GM18499 (cell line): ENCODE data around the gene MTRR.

ENCODE experiments used
- ATAC-seq: cut with Tn5 transposase; IDR thresholded peaks from one replicate; pipeline ENCODE4 v1.9.1; 2021; ENCODE audit warnings: moderate number of reproducible peaks; ENCODE audit not compliant: insufficient read depth, unreplicated experiment

The MTRR gene

DNA sequence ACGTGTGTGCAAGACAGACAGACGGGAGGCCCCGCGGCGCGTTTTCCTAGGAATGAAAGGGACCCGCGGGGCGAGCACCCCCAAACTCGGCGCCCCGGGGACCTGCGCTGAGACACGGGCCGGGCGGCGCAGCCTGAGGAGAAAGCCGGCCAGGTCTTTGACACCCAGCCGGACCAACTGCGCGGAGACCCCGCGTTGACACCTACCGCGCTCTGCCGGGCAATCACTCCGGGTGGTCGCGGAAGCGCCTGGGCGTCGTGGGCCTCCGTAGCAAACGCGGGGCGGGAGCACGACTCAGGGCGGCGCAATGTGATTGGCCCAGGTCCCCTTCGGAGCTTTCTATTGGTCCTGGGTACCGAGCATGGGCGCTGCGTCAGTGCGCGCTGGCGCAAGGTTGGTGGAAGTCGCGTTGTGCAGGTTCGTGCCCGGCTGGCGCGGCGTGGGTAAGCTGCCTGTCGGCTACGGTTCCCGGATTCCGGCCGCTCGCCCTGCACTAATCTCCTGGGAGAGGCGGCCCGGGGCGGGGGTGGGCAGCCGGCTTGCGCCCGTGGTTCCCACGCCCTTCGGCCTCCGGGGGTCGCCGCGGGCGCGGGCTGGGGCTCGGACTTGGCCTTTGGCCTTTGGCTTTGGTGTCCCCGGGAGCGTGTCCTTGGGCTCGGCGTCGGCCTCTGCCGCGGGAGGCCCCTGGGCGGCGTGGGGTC lies at the start of gene MTRR, which contains the start of gene FASTKD3:
TSS of gene MTRR (plus strand) at position 376 of the 701 bp plus-strand sequence. CDS start 1,647 bp downstream, outside the sequence.
TSS of gene FASTKD3 (minus strand) at position 259 of the 701 bp plus-strand sequence. CDS start 948 bp downstream, outside the sequence.
- peak; percentile 88 for ATAC-seq

DNA sequence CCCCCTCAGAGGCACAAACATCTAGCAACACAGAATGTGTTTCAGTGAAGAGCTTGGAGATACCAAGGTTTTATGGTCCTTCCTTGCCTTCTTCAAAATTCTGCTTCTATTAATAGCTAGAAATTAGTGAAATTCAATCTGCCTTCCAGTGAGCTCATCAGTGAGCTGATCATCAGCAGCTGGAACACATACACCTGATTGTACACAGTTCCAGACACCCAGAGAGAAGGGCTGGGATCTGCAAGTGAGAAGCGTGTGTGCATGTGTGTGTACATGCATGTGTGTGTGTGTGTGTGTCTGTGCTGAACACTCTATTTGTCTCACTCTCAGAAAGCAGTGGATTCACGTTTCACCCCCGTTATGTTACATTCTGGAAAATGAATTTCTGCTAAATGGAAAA lies 46.5 kb upstream of the MTRR start:
- ATAC-seq: no peak

DNA sequence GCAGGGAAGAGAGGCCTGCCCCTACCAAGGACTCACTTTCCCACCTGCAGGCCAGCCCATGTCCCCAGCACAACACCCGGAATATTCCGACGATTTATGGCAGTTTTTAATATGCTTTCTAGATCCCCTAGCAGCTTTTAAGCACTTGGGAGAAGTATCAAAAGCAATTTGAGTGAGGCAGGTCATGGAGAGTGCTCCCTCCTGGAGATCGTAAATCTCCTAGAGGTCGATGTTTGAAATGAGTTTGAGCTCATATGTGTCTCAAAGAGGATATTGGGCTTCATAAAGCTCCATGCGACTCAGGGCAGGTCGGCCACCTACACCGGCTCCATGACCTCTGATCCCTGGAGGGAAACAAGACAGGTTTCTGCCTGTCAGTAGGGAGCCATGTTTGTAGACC lies 45.4 kb upstream of the MTRR start:
- ATAC-seq: no peak

DNA sequence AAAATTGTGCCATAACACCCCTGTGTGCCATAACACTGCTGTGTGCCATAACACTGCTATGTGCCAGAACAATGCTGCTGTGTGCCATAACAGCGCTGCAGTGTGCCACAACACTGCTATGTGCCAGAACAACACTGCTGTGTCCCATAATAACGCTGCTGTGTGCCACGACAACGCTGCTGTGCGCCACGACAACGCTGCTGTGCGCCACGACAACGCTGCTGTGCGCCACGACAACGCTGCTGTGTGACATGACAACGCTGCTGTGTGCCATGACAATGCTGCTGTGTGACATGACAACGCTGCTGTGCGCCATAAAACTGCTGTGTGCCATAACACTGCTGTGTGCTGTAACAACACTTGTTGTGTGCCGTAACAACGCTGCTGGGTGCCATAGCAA lies 44.0 kb upstream of the MTRR start:
- ATAC-seq: no peak

DNA sequence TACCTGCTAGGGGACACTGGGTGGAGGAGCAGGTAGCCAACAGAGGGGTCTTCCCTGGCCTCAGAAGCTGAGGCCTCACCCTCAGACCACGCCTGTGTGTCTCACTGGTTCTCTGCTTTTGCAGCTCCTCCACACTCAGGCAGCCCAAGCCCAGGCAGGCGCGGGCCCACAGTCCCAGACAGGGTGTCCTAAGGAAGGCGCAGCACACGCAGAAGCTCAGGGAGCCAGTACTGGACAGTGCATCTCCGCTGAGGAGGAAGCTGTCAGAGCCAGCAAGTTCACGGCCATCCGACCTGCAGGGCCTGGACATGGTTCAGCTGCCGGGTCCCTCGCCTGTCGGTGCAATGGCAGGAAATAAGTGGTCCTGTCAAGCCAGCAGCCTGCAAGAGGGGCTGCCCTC lies 43.3 kb upstream of the MTRR start:
- no peak for ATAC-seq

DNA sequence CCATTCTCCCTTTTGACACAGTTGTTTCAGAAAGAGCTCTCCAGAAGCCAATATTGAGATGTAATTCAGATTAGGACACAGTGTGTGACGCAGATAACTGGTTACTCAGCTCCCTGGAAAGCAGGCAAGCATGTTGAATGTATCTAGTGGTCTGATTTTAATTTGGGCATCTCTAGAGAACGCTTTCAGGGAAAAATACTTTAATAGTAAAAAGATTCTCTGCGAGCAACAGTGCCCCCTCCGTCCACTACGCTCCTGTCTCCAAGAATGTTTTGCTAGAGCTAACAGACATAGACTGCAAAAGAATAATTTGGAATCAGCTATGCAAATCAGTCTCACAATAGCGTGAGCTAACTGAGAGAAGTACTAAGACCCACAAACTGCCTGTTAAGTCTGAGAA lies 41.3 kb upstream of the MTRR start:
- ATAC-seq: no peak

GRCh38 chr5:7828269-7828668 lies 40.7 kb upstream of the MTRR start:
- ATAC-seq: no peak

GRCh38 chr5:7834982-7835381 lies 34.0 kb upstream of the MTRR start:
- no peak for ATAC-seq

DNA sequence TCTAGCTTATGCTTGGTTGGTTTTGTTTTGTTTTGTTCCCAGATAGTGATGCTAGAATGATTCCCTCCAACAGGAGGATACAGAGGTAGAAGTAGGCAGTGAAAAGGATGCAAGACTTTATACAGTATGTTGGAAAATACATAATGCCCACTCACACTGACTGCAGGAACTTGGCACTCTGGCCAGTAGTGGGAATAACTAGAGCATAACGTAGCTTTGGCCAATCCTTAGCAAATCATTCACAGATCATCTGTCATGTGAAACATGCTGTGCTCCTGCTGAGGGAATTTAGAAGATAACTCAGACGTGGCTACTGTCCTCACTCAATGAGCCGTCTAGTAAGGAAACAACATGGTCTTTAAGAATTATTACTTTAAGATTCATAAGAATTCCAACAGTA lies 31.5 kb upstream of the MTRR start:
- ATAC-seq: no peak

DNA sequence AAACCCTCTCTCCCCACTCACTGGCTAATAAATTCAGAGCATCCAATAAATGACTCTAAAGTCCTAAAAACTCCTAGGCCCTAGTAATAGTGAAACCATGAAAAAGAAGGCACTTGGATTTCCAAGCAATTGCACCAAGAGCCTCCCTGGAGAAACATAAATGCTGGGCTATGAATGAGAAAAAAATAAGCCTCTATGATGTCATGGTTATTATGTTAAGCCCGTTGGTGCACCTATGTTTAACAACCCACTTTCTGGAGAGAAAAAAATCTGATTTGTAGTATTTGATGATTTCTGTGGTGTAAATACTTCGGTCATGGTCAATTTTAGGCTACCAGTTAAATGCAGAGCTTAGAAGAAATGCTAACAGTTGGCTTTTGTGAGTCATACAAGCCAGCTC lies 26.4 kb upstream of the MTRR start:
- ATAC-seq: no peak

DNA sequence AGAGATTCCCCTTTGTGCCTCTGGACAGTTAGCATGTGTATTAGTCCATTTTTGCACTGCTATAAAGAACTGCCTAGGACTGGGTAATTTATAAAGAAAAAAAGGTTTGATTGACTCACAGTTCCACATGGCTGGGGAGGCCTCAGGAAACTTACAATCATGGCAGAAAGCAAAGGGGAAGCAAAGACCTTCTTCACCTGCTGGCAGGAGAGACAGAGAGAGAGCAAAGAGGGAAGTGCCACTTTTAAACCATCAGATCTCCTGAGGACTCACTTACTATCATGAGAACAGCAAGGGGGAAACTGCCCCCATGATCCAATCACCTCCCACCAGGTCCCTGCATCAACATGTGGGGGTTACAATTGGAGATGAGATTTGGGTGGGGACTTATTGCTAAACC lies 24.0 kb upstream of the MTRR start:
- ATAC-seq: no peak

DNA sequence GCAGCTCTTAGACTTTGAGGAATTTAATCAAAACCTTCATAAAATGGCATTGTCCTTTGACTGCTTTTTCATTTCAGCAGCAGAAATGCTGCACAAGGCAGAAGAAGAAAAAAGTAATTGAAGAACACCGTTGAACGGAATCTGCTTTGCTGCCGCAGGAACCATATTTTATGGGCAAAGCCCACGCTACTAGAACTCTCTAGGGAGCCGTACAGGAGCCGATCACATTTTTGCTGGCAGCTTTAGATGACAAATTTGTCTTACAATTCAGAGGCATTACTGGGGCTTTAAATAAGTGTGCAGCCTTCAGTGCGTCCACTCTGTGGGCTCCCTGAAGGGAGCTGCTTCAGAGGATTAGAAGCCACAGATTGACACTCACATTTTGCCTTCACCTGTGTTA lies 23.4 kb upstream of the MTRR start:
- ATAC-seq: no peak

DNA sequence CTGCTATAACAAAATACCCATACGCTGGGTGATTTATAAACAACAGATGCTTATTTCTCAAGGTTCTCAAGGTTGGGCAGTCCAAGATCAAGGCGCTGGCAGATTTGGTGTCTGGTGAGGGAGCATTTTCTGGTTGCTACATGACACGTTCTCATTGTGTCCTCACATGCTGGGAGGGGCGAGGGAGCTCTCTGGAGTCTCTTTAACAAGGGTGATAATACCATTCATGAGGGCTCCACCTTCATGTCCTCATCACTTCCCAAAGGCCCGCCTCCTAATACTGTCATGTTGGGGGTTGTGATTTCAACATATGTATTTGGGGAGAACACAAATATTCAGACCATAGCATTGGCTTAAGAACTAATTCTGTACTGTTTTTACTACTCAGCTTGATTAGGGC lies 22.6 kb upstream of the MTRR start:
- ATAC-seq: no peak

DNA sequence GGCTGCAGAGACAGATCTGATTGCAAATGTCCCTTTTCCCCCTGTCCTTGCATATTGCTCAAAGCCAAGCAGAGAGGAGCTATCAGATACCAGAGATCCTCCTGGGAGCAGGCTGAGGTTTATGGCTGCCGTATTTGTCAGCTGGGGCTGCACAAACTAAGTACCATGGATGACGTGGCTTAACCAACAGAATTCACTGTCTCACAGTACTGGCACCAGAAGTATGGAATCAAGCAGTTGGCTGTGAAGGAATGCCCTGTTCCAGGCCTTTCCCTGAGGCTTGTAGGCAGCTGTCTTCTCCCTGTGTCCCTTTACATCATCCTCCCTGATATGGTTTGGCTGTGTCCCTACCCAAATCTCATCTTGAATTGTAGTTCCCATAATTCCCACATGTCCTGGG lies 20.7 kb upstream of the MTRR start:
- no peak for ATAC-seq

GRCh38 chr5:7849681-7850394 lies 19.1 kb upstream of the MTRR start:
- no peak for ATAC-seq

DNA sequence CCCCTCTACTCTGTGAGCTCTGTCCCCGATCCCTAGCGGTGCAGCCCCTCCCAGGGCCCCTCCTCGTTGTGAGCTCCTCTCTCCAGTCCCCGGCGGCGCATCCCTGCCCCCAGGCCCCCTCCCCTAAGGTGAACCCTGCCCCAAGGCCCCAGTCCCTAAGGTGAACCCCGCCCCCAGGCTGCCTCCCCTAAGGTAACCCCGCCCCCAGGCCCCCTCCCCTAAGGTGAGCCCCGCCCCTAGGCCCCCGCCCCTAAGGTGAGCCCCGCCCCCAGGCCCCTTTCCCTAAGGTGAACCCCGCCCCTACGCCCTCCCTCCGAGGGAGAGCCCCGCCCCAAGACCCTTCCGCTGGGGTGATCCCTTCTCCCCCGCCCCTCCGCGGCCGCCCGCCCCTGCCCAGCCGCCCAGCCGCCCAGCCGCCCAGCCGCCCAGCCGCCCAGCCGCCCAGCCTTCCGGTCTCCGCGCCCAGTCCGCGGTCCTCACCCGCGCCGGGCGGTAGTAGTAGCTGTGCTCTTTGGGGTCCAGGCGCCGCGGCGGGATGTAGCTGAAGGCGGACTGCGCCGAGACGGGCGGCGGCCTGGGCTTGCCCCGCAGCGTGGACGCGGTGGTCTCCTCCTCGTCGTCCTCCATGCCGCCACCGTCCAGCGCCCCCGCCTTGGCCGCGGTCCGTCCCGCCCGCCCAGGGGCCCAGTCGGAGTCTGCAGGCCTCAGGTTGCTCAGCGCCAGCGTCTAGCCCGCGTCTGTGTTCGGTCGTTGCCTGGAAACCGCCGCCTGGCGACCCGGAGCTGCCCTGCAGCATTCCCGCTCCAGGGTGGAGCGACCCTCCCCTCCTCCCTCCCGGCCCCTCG lies 18.3 kb upstream of the MTRR start, which contains the start of gene CFAP90:
TSS of gene CFAP90 (minus strand) at position 739 of the 845 bp plus-strand sequence. CDS start at position 627, 112 bp downstream.
- ATAC-seq: no peak

DNA sequence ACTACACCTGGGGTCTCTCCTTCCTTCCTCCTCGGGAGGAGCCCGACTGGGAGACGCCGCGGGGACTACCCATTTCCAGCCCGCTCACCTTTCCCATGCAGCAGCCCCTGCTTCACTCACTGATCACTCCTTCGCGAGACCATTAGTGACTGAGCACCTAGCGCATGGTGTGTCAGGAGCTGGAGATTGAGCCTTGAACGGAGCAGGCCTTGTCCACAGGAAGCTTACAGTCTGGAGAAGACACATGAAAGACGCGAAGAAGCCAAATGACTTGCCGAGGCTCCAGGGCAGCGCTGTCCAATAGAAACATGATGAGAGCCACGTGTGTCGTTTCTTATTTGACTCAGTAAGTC lies 17.7 kb upstream of the MTRR start:
- ATAC-seq: no peak

DNA sequence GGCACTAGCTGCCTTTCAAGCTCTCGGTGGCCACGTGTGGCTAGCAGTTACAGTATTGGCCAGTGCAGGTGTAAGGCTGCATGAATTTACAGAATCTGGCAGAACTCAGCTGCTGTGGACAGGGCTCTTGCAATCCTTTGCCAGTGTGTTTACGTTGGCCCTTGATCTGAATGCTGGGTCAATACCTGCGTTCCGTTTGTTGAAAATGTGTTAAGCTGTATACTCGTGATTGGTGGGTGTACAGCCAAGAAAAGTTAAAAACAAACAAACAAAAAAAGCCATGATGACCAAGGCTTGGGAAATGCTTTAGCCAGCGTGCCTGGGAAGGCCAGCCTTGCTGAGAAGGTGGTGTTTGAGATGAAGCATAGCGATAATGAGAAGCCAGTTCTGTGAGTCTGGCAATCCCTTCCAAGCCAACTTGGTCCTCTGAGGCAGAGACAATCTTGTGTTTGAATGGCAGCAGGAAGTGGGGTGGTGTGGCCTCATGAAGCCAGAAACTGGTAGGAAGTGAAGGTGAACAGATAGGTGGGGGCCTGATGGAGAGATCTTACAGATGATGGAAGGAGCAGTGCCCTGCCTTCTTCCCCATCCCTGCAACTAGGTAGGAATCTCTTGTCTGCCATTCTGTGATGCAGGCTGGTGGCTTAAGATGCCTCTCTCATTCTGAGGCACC lies 17.2 kb upstream of the MTRR start:
- no peak for ATAC-seq

DNA sequence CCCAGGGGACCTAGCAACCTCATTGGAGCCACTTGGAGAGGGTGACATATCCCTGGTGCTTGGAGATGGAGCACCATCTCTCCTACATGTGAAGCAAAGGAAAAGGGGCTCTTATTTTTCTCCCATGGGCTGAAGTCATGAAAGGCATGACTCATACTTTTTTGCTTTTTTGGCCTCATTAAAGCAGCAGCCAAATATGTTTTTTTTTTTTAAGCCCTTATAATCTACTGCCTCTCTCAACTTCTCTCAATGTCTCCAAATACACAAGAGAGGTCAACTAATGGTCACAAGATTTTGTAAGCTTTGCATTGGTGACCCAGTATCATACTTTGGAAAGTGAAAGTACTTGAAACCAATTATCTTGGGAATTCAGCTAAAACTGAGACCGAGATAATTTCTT lies 16.4 kb upstream of the MTRR start:
- ATAC-seq: no peak

- ATAC-seq: no peak
Measured at GRCh38 chr5:7852988-7853387, 16.0 kb upstream of the MTRR start.
